Mesothelial cell of epicardium (in vitro differentiated cells): ENCODE measurements around the gene ZNF619. TPM values are rescaled to one million over a fixed set of nuclear protein-coding genes. Genes with fewer than 3 reads are reported as not detected.

Experiments used
- DNase-seq, 2 experiments: peaks; one replicate each; pipeline ENCODE4 v3.0.0; 2021; ENCODE audit warnings: low spot score in 2 of 2; ENCODE audit not compliant: unreplicated experiment in 2 of 2
- H3K27ac Mint-ChIP-seq: 2 replicates; pipeline ENCODE4 v1.8.0; 2021; ENCODE audit warnings: mixed read lengths
- H3K27me3 Mint-ChIP-seq: 2 replicates; pipeline ENCODE4 v1.8.0; 2021; ENCODE audit warnings: low read depth, mixed read lengths
- H3K36me3 Mint-ChIP-seq: 2 replicates; pipeline ENCODE4 v1.8.0; 2021; ENCODE audit warnings: mixed read lengths
- H3K4me1 Mint-ChIP-seq: 2 replicates; pipeline ENCODE4 v1.8.0; 2021; ENCODE audit warnings: mixed read lengths
- H3K4me3 Mint-ChIP-seq: 2 replicates; pipeline ENCODE4 v1.8.0; 2021; ENCODE audit warnings: mild to moderate bottlenecking, moderate library complexity, mixed read lengths
- H3K9me3 Mint-ChIP-seq: 2 replicates; pipeline ENCODE4 v1.8.0; 2021; ENCODE audit warnings: mixed read lengths
- total RNA-seq: library from RNA; stranded (reverse); gene quantifications from 3 replicates; pipeline ENCODE4 v1.2.1, GENCODE V29; 2021
- TF ChIP-seq, protein P1 (sequence below): fragments of 200-600 bp; sonication (generic); IDR thresholded peaks from one replicate; pipeline ENCODE4 v1.5.0; 2021; ENCODE audit warnings: antibody characterized with exemption; ENCODE audit not compliant: unreplicated experiment

The ZNF619 gene
- total RNA-seq, 1 donor from 2014 or later: 9.7 TPM

- Mint-ChIP-seq H3K4me3 (no peak overlapping the region), H3K36me3 (no peaks in the 10 kb centered on the region), H3K27me3 (peaks cover 2% of the 10 kb centered on the region), H3K9me3 (peaks cover 8% of the 10 kb centered on the region), H3K27ac (no peak overlapping the region), H3K4me1 (no peaks in the 10 kb centered on the region)
- DNase-seq: no peak
- TF ChIP-seq, protein P1, sequence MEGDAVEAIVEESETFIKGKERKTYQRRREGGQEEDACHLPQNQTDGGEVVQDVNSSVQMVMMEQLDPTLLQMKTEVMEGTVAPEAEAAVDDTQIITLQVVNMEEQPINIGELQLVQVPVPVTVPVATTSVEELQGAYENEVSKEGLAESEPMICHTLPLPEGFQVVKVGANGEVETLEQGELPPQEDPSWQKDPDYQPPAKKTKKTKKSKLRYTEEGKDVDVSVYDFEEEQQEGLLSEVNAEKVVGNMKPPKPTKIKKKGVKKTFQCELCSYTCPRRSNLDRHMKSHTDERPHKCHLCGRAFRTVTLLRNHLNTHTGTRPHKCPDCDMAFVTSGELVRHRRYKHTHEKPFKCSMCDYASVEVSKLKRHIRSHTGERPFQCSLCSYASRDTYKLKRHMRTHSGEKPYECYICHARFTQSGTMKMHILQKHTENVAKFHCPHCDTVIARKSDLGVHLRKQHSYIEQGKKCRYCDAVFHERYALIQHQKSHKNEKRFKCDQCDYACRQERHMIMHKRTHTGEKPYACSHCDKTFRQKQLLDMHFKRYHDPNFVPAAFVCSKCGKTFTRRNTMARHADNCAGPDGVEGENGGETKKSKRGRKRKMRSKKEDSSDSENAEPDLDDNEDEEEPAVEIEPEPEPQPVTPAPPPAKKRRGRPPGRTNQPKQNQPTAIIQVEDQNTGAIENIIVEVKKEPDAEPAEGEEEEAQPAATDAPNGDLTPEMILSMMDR: no peak
Observed at GRCh38 chr3:40499952-40500351, 23.0 kb downstream of the ZNF619 start.

GRCh38 chr3:40502034-40502433 lies 25.1 kb downstream of the ZNF619 start:
- Mint-ChIP-seq H3K9me3 (peaks cover 8% of the 10 kb centered on the region), H3K4me1 (peaks cover 14% of the 10 kb centered on the region), H3K27ac (no peak overlapping the region), H3K36me3 (no peaks in the 10 kb centered on the region), H3K4me3 (no peak overlapping the region), H3K27me3 (peaks cover 2% of the 10 kb centered on the region)
- no peak for DNase-seq
- TF ChIP-seq, protein P1: no peak

GRCh38 chr3:40504636-40505430 lies 27.9 kb downstream of the ZNF619 start:
- Mint-ChIP-seq H3K4me3 (peak overlapping the region; percentile 96), H3K27me3 (peaks cover under 1% of the 10 kb centered on the region), H3K36me3 (peaks cover 11% of the 10 kb centered on the region), H3K4me1 (peaks cover 18% of the 10 kb centered on the region), H3K27ac (peak overlapping the region; percentile 99), H3K9me3 (peaks cover 8% of the 10 kb centered on the region)
- no peak for DNase-seq
- TF ChIP-seq, protein P1: no peak

DNA sequence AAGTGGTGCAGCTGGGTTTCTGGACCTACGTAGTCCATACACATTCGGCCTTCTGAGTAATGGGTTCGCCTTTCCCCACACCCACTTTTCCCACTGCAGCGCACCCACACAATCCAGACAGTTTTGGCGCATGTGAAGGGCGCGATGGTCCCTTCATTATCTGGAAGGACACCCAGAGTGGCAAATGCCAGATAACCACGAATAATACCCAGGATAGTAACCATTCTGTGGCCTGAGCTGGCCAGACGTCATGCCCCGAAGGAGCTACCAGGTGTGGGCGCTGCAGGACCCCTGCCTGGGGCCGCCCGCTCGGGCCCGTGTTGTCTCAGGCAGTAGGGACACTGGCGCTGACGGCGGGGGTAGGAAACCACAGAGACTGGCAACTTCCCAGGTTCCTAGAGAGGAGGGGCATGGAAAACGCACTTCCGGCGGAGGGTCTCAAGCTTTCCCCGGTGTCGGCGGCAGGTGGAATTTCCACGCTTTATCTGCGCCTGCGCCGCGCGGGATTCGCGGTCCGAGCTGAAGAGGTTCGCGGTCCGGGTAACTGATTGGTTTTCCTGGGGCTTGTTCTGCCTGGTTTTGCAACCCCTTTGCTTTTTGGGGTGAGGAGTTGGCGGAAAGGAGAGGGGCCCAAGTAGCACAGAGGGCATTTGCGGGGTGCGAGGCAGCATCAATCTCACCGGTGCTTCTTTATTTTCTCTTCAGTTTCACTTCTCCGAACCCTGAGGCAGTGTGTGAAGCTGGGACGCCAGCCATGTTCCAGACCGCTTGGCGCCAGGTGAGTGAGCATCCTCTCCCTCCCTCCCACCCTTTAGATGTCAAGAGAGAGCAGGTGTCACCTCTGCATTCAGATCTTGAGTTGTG lies 28.9 kb downstream of the ZNF619 start, which contains the start of gene ZNF620:
Gene ZNF620, plus strand, starts transcription at position 441 of the 864 bp plus-strand sequence. Its CDS starts 314 bp downstream, at position 755.
- peaks cover 19% of the 10 kb centered on the region for H3K36me3 Mint-ChIP-seq
- H3K4me1 Mint-ChIP-seq: peaks cover 18% of the 10 kb centered on the region
- peak within 1 kb of the TSS; percentile 99 for H3K27ac Mint-ChIP-seq
- DNase-seq: peak; percentile 72 to 87
- TF ChIP-seq, protein P1: no peak
- H3K4me3 Mint-ChIP-seq: peak within 1 kb of the TSS; percentile 96
- peaks cover 14% of the 10 kb centered on the region for H3K9me3 Mint-ChIP-seq
- no peaks in the 10 kb centered on the region for H3K27me3 Mint-ChIP-seq

- H3K4me1 Mint-ChIP-seq: peaks cover 11% of the 10 kb centered on the region
- no peak for DNase-seq
- peaks cover 42% of the 10 kb centered on the region for H3K36me3 Mint-ChIP-seq
- H3K4me3 Mint-ChIP-seq: no peak overlapping the region
- H3K9me3 Mint-ChIP-seq: peaks cover 6% of the 10 kb centered on the region
- no peak overlapping the region for H3K27ac Mint-ChIP-seq
- TF ChIP-seq, protein P1: no peak
- H3K27me3 Mint-ChIP-seq: no peaks in the 10 kb centered on the region
Observed at GRCh38 chr3:40511031-40511718, 34.3 kb downstream of the ZNF619 start.
